ENCODE data around the gene DNASE2B. TPM values are rescaled to one million over a fixed set of nuclear protein-coding genes. Genes with fewer than 3 reads are reported as not detected.

Gene DNASE2B
- total RNA-seq, 4 donors from 2014 or later: 1.3 to 32.3 (median 1.5) TPM; not detected in 1

DNA sequence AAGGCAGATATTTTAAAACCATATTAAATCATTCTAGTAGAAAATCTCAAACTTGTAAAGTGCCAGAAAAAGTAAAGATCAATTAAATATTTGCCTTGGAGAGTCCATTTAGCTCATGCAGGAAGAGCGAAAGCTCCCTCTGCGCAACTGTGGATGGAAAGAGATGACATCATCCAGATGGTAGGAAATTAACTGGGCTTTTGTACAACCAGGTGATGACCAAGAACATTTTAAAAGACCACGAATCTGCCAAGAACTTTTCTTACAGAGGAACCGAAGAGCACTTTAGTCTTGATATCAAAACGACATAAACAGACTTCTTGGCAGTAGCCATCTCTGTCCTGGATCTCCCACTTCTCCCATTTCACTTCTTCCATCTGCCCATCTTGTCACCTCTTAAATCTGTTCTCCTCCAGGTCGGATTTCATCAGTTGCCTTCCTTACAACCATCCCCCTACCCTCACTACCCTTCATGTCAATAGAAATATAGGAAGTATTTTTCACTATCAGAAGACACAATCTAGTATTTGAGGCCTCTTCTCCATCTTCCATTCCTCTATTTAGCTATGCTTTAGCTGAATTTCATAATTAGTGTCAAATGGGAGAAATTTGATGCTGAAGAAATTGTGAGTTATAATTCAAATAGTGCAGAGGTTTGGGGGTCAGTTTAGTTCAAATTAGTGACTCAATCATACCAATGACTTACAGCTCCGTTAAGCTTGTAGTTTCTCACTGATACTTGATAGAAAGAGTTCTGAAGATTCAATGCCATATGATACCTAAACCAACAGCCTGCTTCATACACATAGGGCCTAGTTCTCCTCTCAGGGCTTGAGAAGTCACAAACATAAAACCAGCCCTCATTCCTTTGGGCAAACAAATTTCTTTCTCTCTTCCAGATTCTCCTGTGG lies 22.0 kb upstream of the DNASE2B start:
- TF ChIP-seq CTCF (IDR thresholded peaks at IDR 0.05; ENCODE audit: low read depth): no peak

DNA sequence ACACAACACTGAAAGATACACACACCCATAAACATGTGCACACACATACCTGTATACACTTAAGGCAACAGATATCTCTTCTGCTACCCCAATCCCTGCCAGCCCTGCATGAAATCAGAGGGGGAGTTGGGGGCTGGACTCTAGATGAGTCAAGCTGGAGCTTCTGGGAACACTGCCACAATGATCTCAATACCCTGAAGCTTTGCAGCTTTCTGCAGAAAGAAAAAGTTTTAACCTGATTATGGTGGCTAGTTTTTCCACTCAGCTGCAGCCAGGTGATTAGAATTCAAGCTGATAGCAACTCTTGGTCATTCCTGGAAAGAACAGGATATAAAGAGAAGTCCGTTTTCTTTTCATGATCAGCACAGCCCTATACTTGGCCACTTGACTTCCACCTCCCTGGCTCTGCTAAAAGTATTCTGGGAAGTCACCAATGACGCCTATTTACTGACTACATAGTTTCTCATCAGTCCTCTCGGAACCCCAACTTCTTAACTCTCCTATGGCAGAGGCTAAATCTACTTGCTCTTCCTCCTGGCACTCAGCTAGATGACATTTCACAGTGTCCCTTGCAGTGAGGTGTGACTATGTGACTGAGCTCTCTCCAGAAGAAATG lies 20.7 kb upstream of the DNASE2B start:
- no peak for TF ChIP-seq CTCF (IDR thresholded peaks at IDR 0.05; ENCODE audit: low read depth)

- TF ChIP-seq CTCF (IDR thresholded peaks at IDR 0.05; ENCODE audit: low read depth): no peak
These were observed 19.0 kb upstream of the DNASE2B start for GRCh38 chr1:84379138-84379916.

GRCh38 chr1:84379917-84380180 lies 18.4 kb upstream of the DNASE2B start:
- no peak for TF ChIP-seq CTCF (IDR thresholded peaks at IDR 0.05; ENCODE audit: low read depth)

GRCh38 chr1:84382127-84382526 lies 16.2 kb upstream of the DNASE2B start:
- TF ChIP-seq CTCF (IDR thresholded peaks at IDR 0.05; ENCODE audit: low read depth): no peak

DNA sequence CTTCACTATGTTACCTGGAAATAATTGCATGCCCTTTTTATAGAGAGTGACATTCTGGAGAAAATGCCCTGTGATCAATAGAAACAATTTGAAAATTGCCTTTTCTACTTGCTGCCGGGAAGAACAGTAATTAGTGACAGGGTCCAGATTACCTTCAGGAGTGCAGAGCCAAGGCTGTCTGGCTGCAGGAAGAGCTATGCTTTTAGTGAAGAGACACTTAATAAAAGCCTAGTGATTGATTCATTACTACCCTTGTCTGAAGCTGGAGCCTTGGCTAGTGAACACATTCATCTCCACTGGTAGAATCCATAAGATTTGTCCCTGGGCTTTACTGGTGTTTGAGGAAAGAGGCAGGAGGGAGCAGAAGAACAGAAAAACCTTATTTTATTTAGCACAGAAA lies 12.9 kb upstream of the DNASE2B start:
- no peak for TF ChIP-seq CTCF (IDR thresholded peaks at IDR 0.05; ENCODE audit: low read depth)

Measured in subcutaneous adipose tissue (tissue), 4 donors.